Astrocyte of the cerebellum (primary cell): ENCODE results near the gene KIRREL3.
"Not testable (repeated sequence)": the region's sequence is repeated elsewhere in the genome, so short reads cannot be mapped to it uniquely, and the experiment has no call there.

ENCODE experiments used
- DNase-seq: peaks from one replicate; pipeline ENCODE4 v3.0.0-alpha.2; 2011; ENCODE audit warnings: low read depth
- H3K4me3 ChIP-seq: 2 replicates; pipeline ENCODE4 v1.5.1; 2011; ENCODE audit warnings: mild to moderate bottlenecking, low read depth, low read length, moderate library complexity
- in situ Hi-C: cut with HindIII; loops from 2 replicates; pipeline ENCODE4 v1.10.0; 2017; ENCODE audit warnings: low sequenced_read_pairs
- TF ChIP-seq, protein P1 (sequence below): IDR thresholded peaks from 2 replicates; pipeline ENCODE4 v1.5.1; 2012; ENCODE audit warnings: low read length, low read depth, moderate library complexity, mild to moderate bottlenecking; ENCODE audit errors: missing control alignments

KIRREL3 gene

DNA sequence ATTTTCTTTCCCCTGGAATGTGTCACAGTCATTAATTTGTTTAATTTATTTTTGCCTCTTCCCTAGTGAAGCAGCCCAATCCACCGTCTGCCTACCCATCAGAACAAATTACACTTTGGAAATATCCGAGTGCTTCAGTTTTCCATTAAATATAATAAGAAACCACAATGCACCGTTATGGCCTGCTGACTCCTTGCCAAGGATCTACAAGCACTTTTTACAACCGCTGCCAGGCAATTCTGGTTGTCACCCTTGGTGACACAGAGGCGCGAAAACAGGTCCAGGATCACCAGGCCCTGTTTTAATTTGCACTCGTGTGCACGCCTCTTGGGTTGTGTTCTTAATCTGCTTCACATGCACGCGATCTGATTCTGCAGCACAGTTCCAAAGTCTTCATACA lies 43.9 kb downstream of the KIRREL3 start:
- no peak overlapping the region for H3K4me3 ChIP-seq

DNA sequence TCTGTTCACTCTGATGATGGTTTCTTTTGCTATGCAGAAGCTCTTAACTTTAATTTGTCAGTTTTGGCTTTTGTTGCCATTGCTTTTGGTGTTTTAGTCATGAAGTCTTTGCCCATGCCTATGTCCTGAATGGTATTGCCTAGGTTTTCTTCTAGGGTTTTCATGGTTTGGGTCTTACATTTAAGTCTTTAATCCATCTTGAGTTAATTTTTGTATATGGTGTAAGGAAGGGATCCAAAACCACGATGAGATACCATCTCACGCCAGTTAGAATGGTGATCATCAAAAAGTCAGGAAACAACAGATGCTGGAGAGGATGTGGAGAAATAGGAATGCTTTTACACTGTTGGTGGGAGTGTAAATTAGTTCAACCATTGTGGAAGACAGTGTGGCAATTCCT lies 48.0 kb downstream of the KIRREL3 start:
- H3K4me3 ChIP-seq, in situ Hi-C loops, DNase-seq: not testable (repeated sequence)

More for the DNA sequence above, 43.9 kb downstream of the KIRREL3 start:
- in situ Hi-C loops, result no loop called here
- DNase-seq, result no peak
- TF ChIP-seq, protein P1, sequence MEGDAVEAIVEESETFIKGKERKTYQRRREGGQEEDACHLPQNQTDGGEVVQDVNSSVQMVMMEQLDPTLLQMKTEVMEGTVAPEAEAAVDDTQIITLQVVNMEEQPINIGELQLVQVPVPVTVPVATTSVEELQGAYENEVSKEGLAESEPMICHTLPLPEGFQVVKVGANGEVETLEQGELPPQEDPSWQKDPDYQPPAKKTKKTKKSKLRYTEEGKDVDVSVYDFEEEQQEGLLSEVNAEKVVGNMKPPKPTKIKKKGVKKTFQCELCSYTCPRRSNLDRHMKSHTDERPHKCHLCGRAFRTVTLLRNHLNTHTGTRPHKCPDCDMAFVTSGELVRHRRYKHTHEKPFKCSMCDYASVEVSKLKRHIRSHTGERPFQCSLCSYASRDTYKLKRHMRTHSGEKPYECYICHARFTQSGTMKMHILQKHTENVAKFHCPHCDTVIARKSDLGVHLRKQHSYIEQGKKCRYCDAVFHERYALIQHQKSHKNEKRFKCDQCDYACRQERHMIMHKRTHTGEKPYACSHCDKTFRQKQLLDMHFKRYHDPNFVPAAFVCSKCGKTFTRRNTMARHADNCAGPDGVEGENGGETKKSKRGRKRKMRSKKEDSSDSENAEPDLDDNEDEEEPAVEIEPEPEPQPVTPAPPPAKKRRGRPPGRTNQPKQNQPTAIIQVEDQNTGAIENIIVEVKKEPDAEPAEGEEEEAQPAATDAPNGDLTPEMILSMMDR, result no peak

DNA sequence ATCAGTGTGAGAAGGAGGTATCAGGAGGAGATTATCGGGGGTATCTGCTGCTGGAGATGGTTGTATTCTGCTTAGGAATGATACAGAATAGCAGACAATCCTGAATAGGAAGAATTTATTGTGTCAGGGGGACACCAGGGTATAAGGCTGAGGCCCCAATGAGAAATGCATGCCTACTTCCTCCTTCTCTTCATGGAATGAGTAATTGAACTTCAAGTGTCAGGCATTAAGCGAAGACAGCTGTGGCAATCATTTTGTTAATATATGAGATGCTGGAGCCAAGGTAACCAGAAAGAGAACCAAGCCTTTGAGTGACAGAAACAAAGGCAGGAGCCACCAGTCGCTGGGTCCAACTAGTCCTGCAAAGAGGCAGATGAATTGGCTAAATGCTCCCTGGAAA lies 49.1 kb downstream of the KIRREL3 start:
- TF ChIP-seq, protein P1, result no peak
- H3K4me3 ChIP-seq, result no peak overlapping the region
- no peak for DNase-seq
- in situ Hi-C loops, result no loop called here

DNA sequence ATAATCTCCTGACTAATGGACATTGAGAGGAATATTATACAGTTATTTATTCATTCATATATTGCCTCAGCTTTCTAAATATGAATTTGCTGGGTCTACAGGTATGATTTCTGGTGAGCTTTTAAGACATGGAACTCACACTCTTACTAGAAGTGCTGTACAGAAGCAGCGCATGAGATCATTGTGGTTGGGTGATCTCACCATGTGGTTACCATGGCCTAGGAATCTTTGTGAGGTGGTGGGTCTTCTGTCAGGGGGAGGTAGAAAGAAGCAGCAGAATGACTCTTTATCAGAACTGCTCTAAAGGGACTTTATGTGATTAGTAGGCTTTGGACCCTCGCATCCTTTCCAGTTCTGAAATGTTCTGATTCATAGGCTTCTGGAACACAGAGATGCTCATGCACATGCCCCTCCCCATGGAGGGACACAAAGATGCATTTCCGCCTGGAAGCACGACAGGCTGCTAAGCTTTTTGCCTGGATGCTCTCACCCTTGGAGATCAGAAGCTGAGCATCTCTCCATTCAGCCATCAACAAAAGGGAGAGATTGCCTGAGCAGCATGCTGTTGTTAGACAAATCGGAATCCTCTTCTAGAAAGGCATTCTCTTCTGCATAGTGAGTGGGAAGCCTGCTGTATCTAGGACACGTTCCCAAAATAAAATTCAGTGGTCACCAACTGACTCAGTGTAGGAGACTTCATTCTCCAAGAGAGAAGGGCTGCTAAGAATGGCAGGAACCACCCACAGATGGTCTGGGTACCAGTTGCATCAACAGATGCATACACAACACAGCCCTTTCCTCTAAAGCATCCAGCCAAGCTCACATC lies 51.3 kb downstream of the KIRREL3 start:
- TF ChIP-seq, protein P1, result no peak
- in situ Hi-C loops, result no loop called here
- H3K4me3 ChIP-seq, result no peak overlapping the region
- peak; percentile 68 for DNase-seq

DNA sequence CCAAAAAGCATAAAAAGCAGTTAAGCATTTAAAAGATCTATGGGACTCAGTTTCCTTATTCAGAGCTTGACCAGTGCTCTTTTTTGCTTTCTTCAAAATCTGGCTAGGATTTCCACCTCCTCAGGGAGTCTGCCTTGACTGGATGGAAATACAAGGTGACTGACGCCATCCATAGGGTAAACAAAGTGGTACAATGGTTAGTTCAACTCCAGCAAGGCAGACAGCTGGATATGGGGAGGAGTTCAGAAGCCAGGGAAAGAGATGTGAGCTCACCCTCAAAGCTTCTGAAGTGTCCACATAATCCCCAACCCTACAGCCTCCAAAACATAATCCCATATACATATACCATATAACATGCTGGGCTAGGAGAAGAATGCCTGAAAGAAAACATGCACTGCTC lies 52.0 kb downstream of the KIRREL3 start:
- in situ Hi-C loops, result no loop called here
- TF ChIP-seq, protein P1, result no peak
- H3K4me3 ChIP-seq, result no peak overlapping the region
- no peak for DNase-seq

DNA sequence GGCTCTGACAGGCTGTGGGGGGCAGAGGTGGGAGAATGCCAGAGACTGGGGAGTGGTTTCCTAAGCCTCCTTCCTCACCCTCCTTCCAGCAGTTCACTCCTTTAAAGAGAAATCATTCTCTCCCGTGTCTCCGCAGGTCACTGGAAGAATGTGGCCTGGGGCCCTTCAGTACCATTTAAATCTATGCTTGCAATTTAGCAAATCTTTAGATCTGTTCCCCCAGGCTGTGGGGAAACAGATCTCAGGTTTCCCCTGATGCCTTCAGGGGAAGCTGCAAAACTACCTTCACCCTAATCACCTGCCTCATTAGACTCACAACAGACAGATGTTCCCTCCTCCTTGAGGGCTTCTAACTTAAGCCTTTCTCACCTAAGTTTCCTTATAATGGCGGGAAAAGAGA lies 55.3 kb downstream of the KIRREL3 start:
- no peak for DNase-seq
- in situ Hi-C loops, result no loop called here
- TF ChIP-seq, protein P1, result no peak
- H3K4me3 ChIP-seq, result no peak overlapping the region

DNA sequence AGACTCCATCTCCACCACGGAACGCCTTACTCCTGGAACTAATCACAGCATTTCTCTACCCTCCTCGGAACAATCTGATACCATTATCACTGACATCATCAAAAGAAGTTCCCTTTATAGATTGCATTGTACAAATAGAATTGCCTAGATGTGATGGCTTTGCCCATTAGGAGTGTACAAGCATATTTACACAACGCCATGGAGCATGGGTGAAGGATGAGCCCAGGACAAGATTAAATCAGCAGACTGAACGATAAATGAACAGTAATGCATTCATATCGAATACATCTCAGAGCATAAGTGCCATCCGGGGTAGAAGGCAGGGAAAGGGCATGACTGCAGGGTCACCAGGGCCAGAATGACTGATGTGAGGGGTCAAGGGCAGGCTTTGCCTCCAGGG lies 57.3 kb downstream of the KIRREL3 start:
- in situ Hi-C loops, result no loop called here
- no peak for DNase-seq
- H3K4me3 ChIP-seq, result no peak overlapping the region
- TF ChIP-seq, protein P1, result no peak
